Measurements from ENCODE around the gene PHACTR2.

DNA sequence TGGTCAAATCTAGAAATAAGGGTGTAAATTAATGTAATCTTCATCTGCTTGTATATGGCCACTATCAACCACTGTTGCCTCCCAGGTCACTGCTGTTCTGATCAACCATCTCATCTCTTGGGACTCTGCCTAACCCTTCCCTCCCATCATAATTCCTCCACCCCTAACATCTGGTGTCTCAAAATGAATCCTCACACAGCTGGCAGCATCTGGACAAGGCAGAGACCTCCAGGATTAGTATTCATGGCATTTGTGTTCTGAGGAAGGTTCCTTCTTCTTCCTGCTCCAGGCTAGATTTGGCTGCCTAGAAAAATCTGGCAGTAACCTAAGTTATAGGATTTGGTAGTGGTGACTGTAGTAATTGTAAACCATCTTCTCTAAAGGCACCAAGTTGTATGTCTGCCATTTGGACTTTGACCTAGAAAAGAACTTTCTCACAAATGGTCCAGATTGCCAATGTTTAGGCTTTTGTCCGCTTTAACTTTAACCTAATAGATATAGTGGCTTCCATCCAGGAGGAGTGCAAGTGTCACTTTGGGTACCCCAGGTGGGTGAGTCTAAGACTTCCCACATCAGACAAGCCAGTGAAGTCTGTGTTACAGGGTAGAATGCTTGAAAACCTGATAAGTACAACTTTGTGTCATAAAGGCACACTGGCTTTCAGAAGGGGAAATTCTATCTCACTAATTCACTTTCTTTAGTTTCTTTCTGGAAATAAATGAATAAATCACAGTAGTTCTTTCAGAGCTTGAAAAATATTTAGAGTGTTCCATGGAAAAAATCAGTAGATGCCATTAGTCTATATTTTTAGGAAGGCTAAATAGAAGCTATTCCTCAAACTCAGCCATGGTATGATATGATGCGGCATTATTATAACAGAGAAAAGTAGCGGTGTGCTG lies 3.0 kb upstream of the PHACTR2 start:
- TF ChIP-seq HDAC2 (CRISPR knock-in tag; IDR thresholded peaks at IDR 0.05) (no peak), TCF7L2 (IDR thresholded peaks at IDR 0.05; ENCODE audit: low read depth, low read length) (no peak), REST (IDR thresholded peaks at IDR 0.05; ENCODE audit: borderline replicate concordance in 1 of 2, low read depth in 1 of 2, low read length in 2 of 2) (no peak), ZBTB7A (CRISPR knock-in tag; IDR thresholded peaks at IDR 0.05) (no peak), TBP (CRISPR knock-in tag; IDR thresholded peaks at IDR 0.05) (no peak), JUN (CRISPR knock-in tag; IDR thresholded peaks at IDR 0.05) (no peak), CHD4 (IDR thresholded peaks at IDR 0.05; ENCODE audit: borderline replicate concordance, low read length) (no peak), MAX (IDR thresholded peaks at IDR 0.05) (no peak), SIX4 (CRISPR knock-in tag; IDR thresholded peaks at IDR 0.05) (no peak)
- TF ChIP-seq, protein P1, sequence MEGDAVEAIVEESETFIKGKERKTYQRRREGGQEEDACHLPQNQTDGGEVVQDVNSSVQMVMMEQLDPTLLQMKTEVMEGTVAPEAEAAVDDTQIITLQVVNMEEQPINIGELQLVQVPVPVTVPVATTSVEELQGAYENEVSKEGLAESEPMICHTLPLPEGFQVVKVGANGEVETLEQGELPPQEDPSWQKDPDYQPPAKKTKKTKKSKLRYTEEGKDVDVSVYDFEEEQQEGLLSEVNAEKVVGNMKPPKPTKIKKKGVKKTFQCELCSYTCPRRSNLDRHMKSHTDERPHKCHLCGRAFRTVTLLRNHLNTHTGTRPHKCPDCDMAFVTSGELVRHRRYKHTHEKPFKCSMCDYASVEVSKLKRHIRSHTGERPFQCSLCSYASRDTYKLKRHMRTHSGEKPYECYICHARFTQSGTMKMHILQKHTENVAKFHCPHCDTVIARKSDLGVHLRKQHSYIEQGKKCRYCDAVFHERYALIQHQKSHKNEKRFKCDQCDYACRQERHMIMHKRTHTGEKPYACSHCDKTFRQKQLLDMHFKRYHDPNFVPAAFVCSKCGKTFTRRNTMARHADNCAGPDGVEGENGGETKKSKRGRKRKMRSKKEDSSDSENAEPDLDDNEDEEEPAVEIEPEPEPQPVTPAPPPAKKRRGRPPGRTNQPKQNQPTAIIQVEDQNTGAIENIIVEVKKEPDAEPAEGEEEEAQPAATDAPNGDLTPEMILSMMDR (CRISPR knock-in tag; IDR thresholded peaks at IDR 0.05), result no peak

Data from HepG2 (cell line).